GM23248 (cell line): ENCODE data around the gene SRSF7. TPM values are rescaled to one million over a fixed set of nuclear protein-coding genes. Genes with fewer than 3 reads are reported as not detected.

Experiments
- DNase-seq: peaks from one replicate; pipeline ENCODE4 v3.0.0-alpha.2; 2015
- H2AFZ ChIP-seq: fragments of 200-600 bp; sonication (generic); 2 replicates; pipeline ENCODE4 v1.6.1; 2016; ENCODE audit warnings: antibody characterized with exemption
- H3F3A ChIP-seq: fragments of 200-600 bp; sonication (generic); 2 replicates; pipeline ENCODE4 v1.6.1; 2016; ENCODE audit warnings: mild to moderate bottlenecking, antibody characterized with exemption, mixed run types; ENCODE audit not compliant: insufficient read depth
- H3K27ac ChIP-seq: fragments of 200-600 bp; sonication (generic); 2 replicates; pipeline ENCODE4 v1.5.1; 2016; ENCODE audit warnings: mild to moderate bottlenecking
- H3K27me3 ChIP-seq: fragments of 200-600 bp; sonication (generic); replicated peaks from 2 replicates; pipeline ENCODE4 v1.6.1; 2016; ENCODE audit warnings: mild to moderate bottlenecking; ENCODE audit not compliant: insufficient read depth
- H3K36me3 ChIP-seq: fragments of 200-600 bp; sonication (generic); 2 replicates; pipeline ENCODE4 v1.6.1; 2016; ENCODE audit warnings: low read depth, mild to moderate bottlenecking
- H3K4me1 ChIP-seq: fragments of 200-600 bp; sonication (generic); 2 replicates; pipeline ENCODE4 v1.6.1; 2016; ENCODE audit warnings: mild to moderate bottlenecking; ENCODE audit not compliant: insufficient read depth
- H3K4me2 ChIP-seq: fragments of 200-600 bp; sonication (generic); one replicate; pipeline ENCODE4 v1.6.1; 2016; ENCODE audit warnings: mild to moderate bottlenecking; ENCODE audit not compliant: unreplicated experiment
- H3K4me3 ChIP-seq: fragments of 200-600 bp; sonication (generic); 2 replicates; pipeline ENCODE4 v1.5.1; 2016; ENCODE audit warnings: mild to moderate bottlenecking
- H3K79me2 ChIP-seq: fragments of 200-600 bp; sonication (generic); 2 replicates; pipeline ENCODE4 v1.6.1; 2016; ENCODE audit warnings: mild to moderate bottlenecking; ENCODE audit not compliant: insufficient read depth
- H3K9ac ChIP-seq: fragments of 200-600 bp; sonication (generic); 2 replicates; pipeline ENCODE4 v1.6.1; 2016; ENCODE audit warnings: mild to moderate bottlenecking
- H3K9me2 ChIP-seq: fragments of 200-600 bp; sonication (generic); 2 replicates; pipeline ENCODE4 v1.6.1; 2016; ENCODE audit warnings: mixed run types, mild to moderate bottlenecking, moderate library complexity; ENCODE audit not compliant: insufficient read depth
- H3K9me3 ChIP-seq: fragments of 200-600 bp; sonication (generic); one replicate; pipeline ENCODE4 v1.6.1; 2017; ENCODE audit warnings: low read depth
- H4K20me1 ChIP-seq: fragments of 200-600 bp; sonication (generic); 2 replicates; pipeline ENCODE4 v1.6.0; 2016; ENCODE audit not compliant: insufficient read depth
- EZH2 ChIP-seq: fragments of 200-600 bp; sonication (generic); IDR thresholded peaks from 2 replicates; pipeline ENCODE4 v1.6.1; 2018; ENCODE audit warnings: antibody characterized with exemption, mild to moderate bottlenecking; ENCODE audit not compliant: insufficient read depth, poor library complexity, severe bottlenecking
- EZH2phosphoT487 ChIP-seq: fragments of 200-600 bp; sonication (generic); IDR thresholded peaks from 2 replicates; pipeline ENCODE4 v1.6.1; 2018; ENCODE audit warnings: antibody characterized with exemption, moderate library complexity, mild to moderate bottlenecking, low read depth; ENCODE audit not compliant: insufficient read depth
- WGBS, 2 experiments: methylation state at CpG; one replicate each; pipeline ENCODE4 v1.1.6; 2015 to 2017; ENCODE audit warnings: low lambda C conversion rate in 2 of 2, low coverage in 1 of 2; ENCODE audit errors: missing lambda C conversion rate in 2 of 2; 5-methylcytosine and 5-hydroxymethylcytosine counted together
- in situ Hi-C: fragments of 300-500 bp; cut with MboI; formaldehyde crosslinking; loops from 2 replicates; pipeline ENCODE4 v1.15.0; 2020
- polyA plus RNA-seq: library from polyadenylated mRNA; unstranded; fragments of >200 nt; fragmentation: Nextera tagmentation; extraction: Ambion mirVana; gene quantifications from 2 replicates; pipeline ENCODE4 v1.2.1, GENCODE V29; 2016
- total RNA-seq: library from RNA; depleted of rRNA; stranded (reverse); fragments of >200 nt; shearing (Covaris generic); gene quantifications from 2 replicates; pipeline ENCODE4 v1.2.3, GENCODE V29; 2014

SRSF7 gene
- total and polyA plus RNA-seq, 2 experiments from 2014 or later = 86.5 to 156 TPM

DNA sequence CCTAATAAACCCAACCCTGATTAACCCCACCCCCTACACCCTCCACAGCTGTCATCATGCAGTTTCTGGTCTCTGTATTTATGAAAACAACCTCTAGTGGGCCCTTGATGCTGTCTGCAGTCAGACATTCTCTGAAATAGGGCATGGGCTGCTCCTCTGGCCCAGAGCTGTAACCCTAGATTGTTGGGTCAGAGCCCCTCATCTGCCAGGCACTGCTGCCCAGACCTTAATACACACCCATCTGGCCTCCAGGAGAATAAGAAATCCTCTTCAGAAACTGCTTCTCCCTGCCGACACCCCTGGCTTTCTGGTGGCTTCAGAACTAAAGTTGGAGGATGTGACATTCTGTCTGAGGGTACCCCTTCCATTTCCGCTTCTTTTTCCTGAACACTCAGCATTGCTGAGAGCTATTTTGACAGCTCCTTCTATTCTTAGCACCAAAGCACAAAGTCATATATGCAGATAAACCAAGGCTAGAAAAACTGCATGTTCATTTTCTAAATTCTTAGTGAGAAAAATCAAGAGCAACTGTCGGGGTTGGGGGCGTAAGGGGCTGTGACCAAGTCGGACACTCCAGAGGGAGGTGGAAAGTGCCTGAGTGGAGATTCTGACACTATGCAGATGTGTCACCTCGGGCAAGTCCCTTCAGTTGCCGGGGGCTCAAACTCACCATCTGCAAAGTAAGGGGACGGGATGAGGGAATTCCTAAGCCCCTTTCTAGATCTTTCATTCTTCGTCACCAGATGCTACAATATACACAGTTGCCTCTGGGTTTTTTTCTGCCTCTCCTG lies 28.7 kb downstream of the SRSF7 start:
- no peak overlapping the region for H3K9ac ChIP-seq
- no peaks in the 10 kb centered on the region for H3K36me3 ChIP-seq
- no peak overlapping the region for H3K27ac ChIP-seq
- H2AFZ ChIP-seq = no peak overlapping the region
- no peak for DNase-seq
- peaks cover 19% of the 10 kb centered on the region for H3K4me1 ChIP-seq
- WGBS, 2 experiments = 77 to 80% methylated on average over 9 of the region's 9 CpGs
- in situ Hi-C loops = no loop called here
- H3K79me2 ChIP-seq = no peaks in the 10 kb centered on the region
- H3K4me2 ChIP-seq = no peak overlapping the region
- no peak overlapping the region for H3K4me3 ChIP-seq
- TF ChIP-seq EZH2phosphoT487 = no peak
- TF ChIP-seq EZH2 = no peak
- H3K9me2 ChIP-seq = no peaks in the 10 kb centered on the region
- no peaks in the 10 kb centered on the region for H3K27me3 ChIP-seq
- H3F3A ChIP-seq = peaks cover 17% of the 10 kb centered on the region
- no peaks in the 10 kb centered on the region for H4K20me1 ChIP-seq
- H3K9me3 ChIP-seq = no peaks in the 10 kb centered on the region

DNA sequence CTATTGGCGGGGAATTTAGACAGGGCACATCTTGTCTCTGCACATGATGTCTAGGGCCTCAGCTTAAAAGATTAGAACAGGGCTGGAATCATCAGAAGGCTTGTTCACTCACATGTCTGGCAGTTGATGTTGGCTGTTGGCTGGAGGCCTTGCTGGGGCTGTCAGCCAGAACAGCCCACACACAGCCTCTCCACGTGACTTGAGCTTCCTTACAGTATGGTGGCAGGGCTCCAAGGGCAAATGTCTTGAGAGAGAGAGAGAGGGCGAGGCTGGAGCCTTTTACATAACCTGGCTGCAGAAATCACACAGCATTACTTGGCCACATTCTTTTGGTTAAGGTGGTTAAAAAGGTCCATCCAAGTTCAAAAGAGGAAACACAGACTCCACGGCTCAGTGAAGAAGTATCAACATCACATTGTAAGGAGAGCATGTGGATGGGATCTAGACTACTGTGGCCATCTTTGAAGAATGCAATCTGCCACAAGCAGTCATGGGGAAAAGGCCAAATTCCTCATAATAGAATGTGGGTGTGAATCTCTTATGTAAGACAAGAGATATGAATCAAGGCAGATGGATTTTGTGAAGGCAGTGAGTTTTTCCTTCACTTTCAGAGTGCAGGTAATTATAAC lies 30.4 kb downstream of the SRSF7 start:
- TF ChIP-seq EZH2 (no peak), EZH2phosphoT487 (no peak)
- H3K4me2 ChIP-seq = peak overlapping the region; percentile 48
- no peaks in the 10 kb centered on the region for H3K9me2 ChIP-seq
- H3K4me3 ChIP-seq = peak overlapping the region; percentile 38; the same call in 1 of the 2 replicates
- H3K4me1 ChIP-seq = peaks cover 26% of the 10 kb centered on the region
- peak overlapping the region; percentile 84 for H3K27ac ChIP-seq
- no peaks in the 10 kb centered on the region for H3K27me3 ChIP-seq
- in situ Hi-C loops = no loop called here
- H3K79me2 ChIP-seq = no peaks in the 10 kb centered on the region
- DNase-seq = peak; percentile 99
- peak overlapping the region; percentile 81 for H2AFZ ChIP-seq
- H3K36me3 ChIP-seq = no peaks in the 10 kb centered on the region
- H3F3A ChIP-seq = peaks cover 17% of the 10 kb centered on the region
- no peaks in the 10 kb centered on the region for H4K20me1 ChIP-seq
- no peaks in the 10 kb centered on the region for H3K9me3 ChIP-seq
- peak overlapping the region; percentile 35; the same call in 1 of the 2 replicates for H3K9ac ChIP-seq
- 5% methylated on average over 4 of the region's 4 CpGs for WGBS, 2 experiments

DNA sequence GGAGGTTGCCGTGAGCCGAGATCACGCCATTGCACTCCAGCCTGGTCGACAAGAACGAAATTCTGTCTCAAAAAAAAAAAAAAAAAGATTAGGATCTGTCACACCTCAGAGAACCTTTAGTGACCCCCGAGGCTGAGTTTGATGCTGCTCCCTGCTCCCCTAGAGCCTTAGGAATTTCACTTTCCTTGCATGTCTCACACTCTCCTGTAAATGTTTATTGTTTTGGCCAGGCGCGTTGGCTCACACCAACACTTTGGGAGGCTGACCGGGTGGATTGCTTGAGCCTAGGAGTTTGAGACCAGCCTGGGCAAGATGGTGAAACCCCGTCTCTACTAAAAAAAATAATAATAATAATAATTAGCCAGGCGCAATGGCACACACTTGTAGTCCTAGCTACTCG lies 31.5 kb downstream of the SRSF7 start:
- H3K9me3 ChIP-seq = no peaks in the 10 kb centered on the region
- no peak overlapping the region for H3K4me2 ChIP-seq
- no peak overlapping the region for H2AFZ ChIP-seq
- 95 to 98% methylated on average over 12 of the region's 12 CpGs for WGBS, 2 experiments
- TF ChIP-seq EZH2phosphoT487 (no peak), EZH2 (no peak)
- H3K9me2 ChIP-seq = no peaks in the 10 kb centered on the region
- in situ Hi-C loops = loop anchor here (10.0 kb wide), 1 partner anchor 115 kb away; the partner anchor contains the start of gene HNRNPLL
- H3F3A ChIP-seq = peaks cover 17% of the 10 kb centered on the region
- no peaks in the 10 kb centered on the region for H3K36me3 ChIP-seq
- peaks cover 26% of the 10 kb centered on the region for H3K4me1 ChIP-seq
- H3K9ac ChIP-seq = no peak overlapping the region
- no peak overlapping the region for H3K4me3 ChIP-seq
- no peaks in the 10 kb centered on the region for H3K79me2 ChIP-seq
- no peak for DNase-seq
- peak overlapping the region; percentile 84 for H3K27ac ChIP-seq
- no peaks in the 10 kb centered on the region for H4K20me1 ChIP-seq
- H3K27me3 ChIP-seq = no peaks in the 10 kb centered on the region

DNA sequence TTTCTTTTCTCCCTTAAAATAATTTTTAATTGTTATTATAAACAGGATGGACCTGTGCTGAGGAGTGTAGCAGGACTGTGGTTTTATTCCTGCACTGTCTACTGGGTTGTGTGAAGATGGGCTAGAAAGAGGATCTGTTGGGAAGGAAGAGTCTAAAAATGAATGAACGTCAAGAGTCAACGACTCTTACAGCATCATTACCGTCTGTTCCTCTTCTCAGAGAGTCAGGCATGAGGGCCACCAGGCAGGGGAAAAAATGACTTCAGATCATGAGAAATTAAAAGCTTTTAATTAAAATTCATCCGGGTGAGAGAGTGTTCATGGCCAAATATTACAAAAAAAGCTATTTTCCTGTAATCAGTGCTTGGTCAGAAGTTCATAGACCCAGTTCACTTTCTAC lies 32.6 kb downstream of the SRSF7 start:
- Histone ChIP-seq H3K4me2 (no peak overlapping the region), H3K36me3 (no peaks in the 10 kb centered on the region), H3K4me1 (peaks cover 26% of the 10 kb centered on the region), H3K79me2 (no peaks in the 10 kb centered on the region), H3K9me3 (no peaks in the 10 kb centered on the region), H3F3A (peaks cover 17% of the 10 kb centered on the region), H2AFZ (no peak overlapping the region), H4K20me1 (no peaks in the 10 kb centered on the region), H3K27me3 (no peaks in the 10 kb centered on the region), H3K4me3 (no peak overlapping the region), H3K9me2 (no peaks in the 10 kb centered on the region), H3K9ac (no peak overlapping the region), H3K27ac (no peak overlapping the region)
- DNase-seq = no peak
- 97% methylated on average over 4 of the region's 4 CpGs for WGBS, 2 experiments
- in situ Hi-C loops = loop anchor here (10.0 kb wide), 1 partner anchor 114 kb away; the partner anchor contains the start of gene HNRNPLL
- TF ChIP-seq EZH2phosphoT487 (no peak), EZH2 (no peak)
